ENCODE data around the gene SKIDA1.

- TF ChIP-seq CTCF (IDR thresholded peaks at IDR 0.05) (no peak), EP300 (IDR thresholded peaks at IDR 0.05) (no peak)
Observed at GRCh38 chr10:21534280-21534586, 8.8 kb upstream of the SKIDA1 start.

All from tibial nerve (tissue), 4 donors.